Limb (tissue), 2 donors: Measurements from ENCODE around the gene CEP68.
"Not testable (repeated sequence)": the region's sequence is repeated elsewhere in the genome, so short reads cannot be mapped to it uniquely, and the experiment has no call there.

Source experiments
- DNase-seq, 2 donors: peaks; one replicate each; pipeline ENCODE4 v3.0.0-alpha.2; 2016; ENCODE audit errors: extremely low spot score in 2 of 2

The CEP68 gene

GRCh38 chr2:65030476-65031332, 25.5 kb upstream of the CEP68 start:
- no peak for DNase-seq

GRCh38 chr2:65031341-65032018, 24.7 kb upstream of the CEP68 start:
- DNase-seq: no peak

- DNase-seq: no peak
These were observed 23.9 kb upstream of the CEP68 start for GRCh38 chr2:65032019-65032975.

GRCh38 chr2:65033178-65033577, 23.0 kb upstream of the CEP68 start:
- DNase-seq: no peak

GRCh38 chr2:65033667-65034066, 22.5 kb upstream of the CEP68 start:
- not testable (repeated sequence) for DNase-seq

GRCh38 chr2:65035351-65035943, 20.8 kb upstream of the CEP68 start:
- no peak for DNase-seq

- no peak for DNase-seq
These were observed 19.0 kb upstream of the CEP68 start for GRCh38 chr2:65037178-65037577.

GRCh38 chr2:65039640-65040039, 16.6 kb upstream of the CEP68 start:
- DNase-seq: no peak

- peak; percentile 81 for DNase-seq
These were observed 15.6 kb upstream of the CEP68 start for GRCh38 chr2:65040400-65041261.

- DNase-seq: no peak
These were observed 13.2 kb upstream of the CEP68 start for GRCh38 chr2:65043001-65043400.

- DNase-seq: no peak
These were observed 12.0 kb upstream of the CEP68 start for GRCh38 chr2:65044097-65044735.

- no peak for DNase-seq
These were observed 10.6 kb upstream of the CEP68 start for GRCh38 chr2:65045651-65046050.

GRCh38 chr2:65046633-65047407, 9.4 kb upstream of the CEP68 start:
- no peak for DNase-seq

GRCh38 chr2:65049010-65049639, 7.1 kb upstream of the CEP68 start:
- no peak for DNase-seq

GRCh38 chr2:65050931-65051330, 5.3 kb upstream of the CEP68 start:
- DNase-seq: no peak

GRCh38 chr2:65053199-65053598, 3.0 kb upstream of the CEP68 start:
- DNase-seq: no peak

GRCh38 chr2:65054749-65055421, 1.3 kb upstream of the CEP68 start:
- DNase-seq: no peak
